Measurements from ENCODE around the gene MAPK8IP3.
"Not testable (repeated sequence)": the region's sequence is repeated elsewhere in the genome, so short reads cannot be mapped to it uniquely, and the experiment has no call there.

Gene MAPK8IP3

DNA sequence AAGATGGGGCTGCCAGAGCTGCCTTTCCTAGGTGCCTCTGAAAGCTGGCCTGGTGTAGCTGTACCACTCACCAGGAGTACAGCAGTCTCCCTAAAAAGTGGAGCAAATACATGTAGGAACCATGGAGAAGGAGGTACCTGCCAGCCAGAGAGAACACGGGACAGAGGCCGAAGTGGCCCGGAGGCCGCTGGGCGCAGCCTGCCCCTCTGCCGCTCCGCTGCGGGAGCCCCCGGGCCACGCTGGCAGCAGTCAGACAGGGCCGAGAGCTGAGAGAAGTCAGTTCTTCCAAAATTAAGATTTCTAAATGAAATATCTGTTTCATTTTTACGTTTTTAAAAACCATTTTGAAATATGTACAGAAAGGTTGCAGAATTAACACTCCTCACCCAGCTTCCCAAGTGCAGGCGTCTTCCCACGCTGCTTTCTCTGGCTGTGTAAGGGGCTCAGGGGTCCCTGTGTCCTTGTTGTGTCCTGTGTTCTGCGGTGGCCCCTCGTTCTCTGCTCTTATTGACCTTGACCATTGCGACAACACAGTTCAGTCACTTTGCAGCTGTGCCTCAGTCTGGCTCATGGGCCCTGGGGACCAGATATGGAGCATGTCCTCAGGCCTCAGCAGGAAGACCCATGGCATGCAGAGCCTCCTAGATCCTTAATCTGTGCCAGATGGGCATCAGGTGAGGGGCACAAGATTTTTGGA, 5.0 kb downstream of the MAPK8IP3 start:
- FAIRE-seq: no peak

DNA sequence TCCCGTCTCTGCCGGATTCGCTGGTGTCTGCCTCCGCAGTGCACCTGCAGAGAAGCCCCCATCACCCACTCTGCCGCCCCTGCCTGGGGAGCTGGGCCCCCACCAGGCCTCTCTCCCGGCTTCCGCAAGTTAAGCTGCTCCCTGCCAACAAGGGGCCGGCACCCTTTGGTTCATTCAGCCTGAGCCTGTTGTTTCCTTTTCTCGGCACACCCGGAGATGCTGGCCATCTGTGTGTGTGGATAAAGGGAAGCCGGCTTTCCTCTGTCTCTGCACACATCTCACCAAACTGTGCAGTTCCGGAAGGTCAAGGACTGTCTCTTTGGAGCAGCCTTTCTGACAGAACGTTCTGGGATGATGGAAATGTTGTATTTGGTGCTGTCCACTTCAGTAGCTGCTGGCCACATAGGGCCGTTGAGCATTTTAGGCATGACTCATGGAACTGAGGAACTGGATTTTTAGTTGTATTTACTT, 6.8 kb downstream of the MAPK8IP3 start:
- no peak for FAIRE-seq

- FAIRE-seq: no peak
Measured at GRCh38 chr16:1713331-1713730, 7.3 kb downstream of the MAPK8IP3 start.

DNA sequence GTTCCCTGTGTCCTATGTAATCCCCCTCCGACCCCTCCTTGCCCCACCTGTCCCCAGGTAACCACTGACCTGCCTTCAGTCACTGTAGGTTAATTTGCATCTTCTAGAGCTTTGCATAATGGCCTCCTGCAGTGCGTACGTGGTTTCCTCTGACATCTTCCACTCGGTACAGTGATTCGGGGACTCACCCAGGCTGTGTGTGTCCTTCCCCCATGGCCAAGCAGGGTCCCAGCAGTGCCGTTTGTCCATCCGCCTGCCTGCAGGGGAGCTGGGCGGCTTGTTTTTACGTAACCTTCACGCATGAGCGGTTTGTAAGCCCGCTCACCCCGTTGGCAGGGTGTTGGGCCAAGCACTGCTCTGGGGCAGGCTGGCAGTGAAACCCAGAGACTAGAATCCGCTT, 7.9 kb downstream of the MAPK8IP3 start:
- no peak for FAIRE-seq

GRCh38 chr16:1715220-1715619, 9.2 kb downstream of the MAPK8IP3 start:
- no peak for FAIRE-seq

- FAIRE-seq: not testable (repeated sequence)
Measured at GRCh38 chr16:1718236-1718635, 12.2 kb downstream of the MAPK8IP3 start.

DNA sequence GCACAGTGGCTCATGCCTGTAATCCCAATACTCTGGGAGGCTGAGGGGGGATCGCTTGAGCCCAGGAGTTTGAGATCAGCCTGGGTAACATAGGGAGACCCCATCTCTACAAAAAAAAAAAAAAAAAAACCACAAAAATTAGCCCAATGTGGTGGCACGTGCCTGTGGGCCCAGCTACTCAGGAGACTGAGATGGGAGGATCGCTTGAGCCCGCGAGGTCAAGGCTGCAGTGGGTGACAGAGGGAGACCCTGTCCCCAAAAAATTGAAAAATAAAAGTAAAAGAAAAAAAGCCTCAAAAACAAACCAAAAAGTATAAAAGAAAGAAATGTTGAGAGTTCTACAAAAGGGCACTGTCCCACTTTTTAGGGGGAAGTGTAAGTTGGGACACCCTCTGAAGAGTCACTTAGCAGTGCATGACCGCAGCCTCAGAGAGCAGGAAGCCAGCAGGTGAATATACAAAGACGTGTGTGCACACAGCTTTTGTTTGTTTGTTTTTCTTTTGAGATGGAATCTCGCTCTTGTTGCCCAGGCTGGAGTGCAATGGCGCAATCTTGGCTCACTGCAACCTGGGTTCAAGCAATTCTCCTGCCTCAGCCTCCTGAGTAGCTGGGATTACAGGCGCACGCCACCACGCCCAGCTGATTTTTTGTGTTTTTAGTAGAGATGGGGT, 13.7 kb downstream of the MAPK8IP3 start:
- FAIRE-seq: not testable (repeated sequence)

GRCh38 chr16:1721372-1721771, 15.4 kb downstream of the MAPK8IP3 start:
- no peak for FAIRE-seq

GRCh38 chr16:1723450-1724147, 17.6 kb downstream of the MAPK8IP3 start:
- no peak for FAIRE-seq

- no peak for FAIRE-seq
Measured at GRCh38 chr16:1724491-1724890, 18.5 kb downstream of the MAPK8IP3 start.

DNA sequence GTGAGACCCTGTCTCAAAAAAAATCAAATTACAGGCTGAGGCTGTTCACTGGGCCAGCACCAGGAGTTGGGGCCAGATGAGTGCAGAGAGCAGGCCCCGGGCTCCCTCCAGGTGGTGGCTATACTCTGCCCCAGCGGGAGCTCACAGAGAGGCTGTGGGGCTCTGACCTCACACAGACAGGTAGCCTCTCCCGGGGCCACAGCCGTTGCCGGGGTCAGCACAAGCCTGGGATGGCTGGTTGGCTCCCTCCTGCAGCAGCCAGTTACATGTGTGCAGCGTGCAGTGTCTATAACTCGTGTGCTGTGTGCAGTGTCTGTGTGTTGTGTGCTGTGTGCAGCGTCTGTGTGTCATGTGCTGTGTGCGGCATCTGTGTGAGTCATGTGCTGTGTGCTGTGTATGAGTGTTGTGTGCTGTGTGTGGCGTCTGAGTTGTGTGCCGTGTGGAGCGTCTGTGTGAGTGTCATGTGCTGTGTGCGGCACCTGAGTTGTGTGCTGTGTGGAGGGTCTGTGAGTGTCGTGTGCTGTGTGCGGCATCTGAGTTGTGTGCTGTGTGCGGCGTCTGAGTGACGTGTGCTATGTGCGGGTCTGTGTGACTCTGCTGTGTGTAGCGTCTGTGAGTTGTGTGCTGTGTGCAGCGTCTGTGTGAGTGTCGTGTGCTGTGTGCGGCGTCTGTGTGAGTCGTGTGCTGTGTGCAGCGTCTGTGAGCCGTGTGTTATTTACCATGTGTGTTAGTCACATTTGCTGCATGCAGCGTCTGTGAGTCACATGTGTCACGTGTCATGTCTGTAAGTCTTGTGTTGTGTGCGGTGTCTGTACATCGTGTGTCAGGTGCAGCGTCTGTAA, 20.9 kb downstream of the MAPK8IP3 start:
- no peak for FAIRE-seq

GRCh38 chr16:1727651-1728624, 21.9 kb downstream of the MAPK8IP3 start:
- FAIRE-seq: no peak

DNA sequence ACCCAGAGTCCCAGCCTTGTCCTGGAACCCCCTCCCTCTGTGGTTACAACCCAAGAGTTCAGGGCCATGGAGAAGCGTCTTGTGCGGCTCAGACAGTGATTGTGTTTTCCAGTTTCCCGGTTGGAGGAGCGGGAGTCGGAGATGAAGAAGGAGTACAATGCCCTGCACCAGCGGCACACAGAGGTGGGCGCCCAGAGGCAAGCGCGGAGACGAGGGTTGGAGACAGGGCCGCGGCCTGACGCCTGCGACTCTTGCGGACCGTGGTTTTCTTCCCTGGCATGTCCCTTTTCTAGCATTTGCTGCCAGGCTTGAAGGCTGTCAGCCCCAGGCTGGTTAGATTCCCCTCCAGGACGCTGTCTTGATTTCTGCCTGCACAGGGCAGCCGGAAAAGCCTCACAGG, 23.0 kb downstream of the MAPK8IP3 start:
- no peak for FAIRE-seq

- no peak for FAIRE-seq
Measured at GRCh38 chr16:1729445-1729844, 23.4 kb downstream of the MAPK8IP3 start.

DNA sequence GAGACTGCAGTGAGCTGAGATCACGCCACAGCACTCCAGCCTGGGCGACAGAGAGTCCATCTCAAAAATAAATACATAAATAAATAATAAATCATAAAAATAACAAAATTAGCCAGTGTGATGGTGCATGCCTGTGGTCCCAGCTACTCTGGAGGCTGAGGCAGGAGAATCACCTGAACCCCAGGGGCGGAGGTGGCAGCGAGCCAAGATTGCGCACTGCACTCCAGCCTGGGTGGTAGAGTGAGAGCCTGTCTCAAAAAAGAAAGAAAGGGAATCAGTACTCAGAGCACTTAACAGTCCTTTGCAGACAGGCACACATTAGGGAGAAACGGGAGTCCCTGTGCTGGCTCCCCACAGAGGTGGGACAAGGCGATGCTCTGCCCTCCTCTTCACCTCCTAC, 25.1 kb downstream of the MAPK8IP3 start:
- FAIRE-seq: no peak

- no peak for FAIRE-seq
Measured at GRCh38 chr16:1731603-1732002, 25.6 kb downstream of the MAPK8IP3 start.

GRCh38 chr16:1732071-1732470, 26.1 kb downstream of the MAPK8IP3 start:
- FAIRE-seq: no peak

DNA sequence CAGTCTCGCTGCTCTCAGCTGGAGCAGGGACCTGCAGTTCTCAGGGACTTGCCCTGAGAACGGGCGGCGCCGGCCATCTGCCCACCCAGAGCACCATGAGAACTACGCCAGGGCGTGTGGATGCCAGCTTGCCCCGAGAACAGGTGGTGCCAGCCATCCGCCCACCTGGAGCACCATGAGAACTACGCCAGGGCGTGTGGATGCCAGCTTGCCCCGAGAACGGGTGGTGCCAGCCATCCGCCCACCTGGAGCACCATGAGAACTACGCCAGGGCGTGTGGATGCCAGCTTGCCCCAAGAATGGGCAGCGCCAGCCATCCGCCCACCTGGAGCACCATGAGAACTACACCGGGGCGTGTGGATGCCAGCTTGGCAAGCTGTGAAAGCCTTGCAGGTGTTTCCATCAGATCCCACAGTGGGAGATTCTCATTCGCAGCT, 26.6 kb downstream of the MAPK8IP3 start:
- FAIRE-seq: not testable (repeated sequence)

DNA sequence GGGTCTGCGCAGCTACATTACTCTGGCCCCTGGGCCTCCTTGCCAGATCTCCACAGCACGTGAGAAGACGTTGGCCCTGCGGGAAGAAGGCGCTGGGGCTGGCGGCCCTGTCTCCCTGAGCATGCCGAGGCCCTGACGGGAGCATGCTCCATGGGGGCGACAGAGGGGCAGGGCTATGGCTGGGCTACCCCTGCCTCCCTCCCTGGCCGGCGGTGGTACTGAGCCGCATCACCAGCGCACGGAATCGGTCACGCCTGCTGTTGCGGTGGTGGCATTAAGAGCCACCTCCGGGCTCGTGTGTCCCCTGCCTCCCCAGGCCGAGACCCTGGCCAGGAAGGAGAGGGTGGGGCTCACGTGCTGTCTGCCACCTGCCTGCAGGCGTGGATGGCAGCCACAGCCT, 28.1 kb downstream of the MAPK8IP3 start:
- FAIRE-seq: no peak

DNA sequence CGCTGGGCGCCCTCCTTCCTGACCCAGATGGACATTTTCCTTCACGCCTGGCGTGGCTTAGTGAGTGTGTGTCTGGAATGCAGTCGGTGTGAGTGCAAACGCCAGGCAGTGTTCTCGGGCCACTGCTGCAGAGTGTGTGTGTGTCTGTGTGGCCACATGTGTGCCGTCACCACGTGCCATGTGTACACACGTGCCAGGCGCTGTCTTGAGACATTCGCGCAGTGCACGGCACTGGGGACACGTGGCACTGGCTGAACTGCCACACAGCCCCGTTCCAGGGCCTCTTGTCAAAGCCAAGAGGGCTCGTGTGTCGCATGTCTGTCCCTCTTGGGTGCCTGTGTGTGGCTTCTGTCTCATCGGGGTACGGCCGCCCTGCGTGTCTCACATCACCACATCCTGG, 28.8 kb downstream of the MAPK8IP3 start:
- FAIRE-seq: no peak

- FAIRE-seq: no peak
Measured at GRCh38 chr16:1740234-1740633, 34.2 kb downstream of the MAPK8IP3 start.

Measured in colon (tissue), 2 donors.